B cell (primary cell): ENCODE data around the gene SAMD4A. TPM values are rescaled to one million over a fixed set of nuclear protein-coding genes. Genes with fewer than 3 reads are reported as not detected.

Experiments
- ATAC-seq: fragments of 200-7000 bp; cut with Tn5 transposase; one replicate; pipeline ENCODE4 v1.10.0; 2021; ENCODE audit warnings: low read depth, mild to moderate bottlenecking, moderate number of reproducible peaks, moderate library complexity
- CTCF ChIA-PET: fragments of 350-600 bp; sonication (Branson Sonifier 250); formaldehyde crosslinking; loops from one replicate; lab custom pipeline; 2021; ENCODE audit warnings: antibody characterized with exemption, inconsistent platforms; lab: Charles Lee
- POLR2A ChIA-PET: fragments of 350-600 bp; sonication (Branson Sonifier 250); formaldehyde crosslinking; loops from one replicate; lab custom pipeline; 2021; ENCODE audit warnings: antibody characterized with exemption; lab: Charles Lee
- DNase-seq: peaks from one replicate; pipeline ENCODE4 v3.0.0; 2013
- H2AFZ ChIP-seq: 2 replicates; pipeline ENCODE4 v1.6.1; 2012; ENCODE audit warnings: mild to moderate bottlenecking, low read depth, low read length; ENCODE audit not compliant: insufficient read depth, poor library complexity, severe bottlenecking
- H3K27ac ChIP-seq, 2 donors: 1 replicate in 1 of 2; 2 replicates in 1 of 2; pipeline ENCODE4 v1.5.1; 2012 to 2013; ENCODE audit warnings: low read length in 2 of 2, mild to moderate bottlenecking in 2 of 2, moderate library complexity in 1 of 2
- H3K27me3 ChIP-seq, 4 experiments: fragments of 200-600 bp in 1 of 4; sonication (generic) in 1 of 4; replicated peaks in 1 of 4; 1 replicate in 2 of 4; 2 replicates in 2 of 4; pipeline versions ENCODE4 v1.6.1 to v1.7.0; 2013 to 2016; ENCODE audit warnings: low read length in 3 of 4, mild to moderate bottlenecking in 2 of 4, mixed read lengths in 1 of 4, moderate library complexity in 1 of 4; ENCODE audit not compliant: insufficient read depth in 4 of 4, control insufficient read depth in 3 of 4; ENCODE audit errors: control extremely low read depth in 1 of 4
- H3K36me3 ChIP-seq, 2 experiments: replicated peaks in 1 of 2; 1 replicate in 1 of 2; 2 replicates in 1 of 2; pipeline versions ENCODE4 v1.6.1 to v1.7.1; 2013; ENCODE audit warnings: low read length in 1 of 2; ENCODE audit not compliant: insufficient read depth in 2 of 2, control insufficient read depth in 1 of 2; ENCODE audit errors: control extremely low read depth in 1 of 2, extremely low read depth in 1 of 2
- H3K4me1 ChIP-seq, 2 donors: fragments of 200-600 bp in 1 of 2; sonication (generic) in 1 of 2; 1 replicate in 1 of 2; 2 replicates in 1 of 2; pipeline versions ENCODE4 v1.5.1 to v1.6.1; 2013 to 2017; ENCODE audit warnings: low read length in 2 of 2; ENCODE audit not compliant: control insufficient read depth in 2 of 2, insufficient read depth in 2 of 2
- H3K4me2 ChIP-seq: replicated peaks from 2 replicates; pipeline ENCODE3; 2012; ENCODE audit warnings: mild to moderate bottlenecking, low read depth, low read length; ENCODE audit not compliant: poor library complexity, severe bottlenecking
- H3K4me3 ChIP-seq, 5 experiments: fragments of 200-600 bp in 1 of 5; sonication (generic) in 1 of 5; 1 replicate in 3 of 5; 2 replicates in 2 of 5; pipeline versions ENCODE4 v1.5.1 to v1.7.0; 2011 to 2016; ENCODE audit warnings: low read length in 4 of 5, mild to moderate bottlenecking in 4 of 5, low read depth in 2 of 5, control low read depth in 1 of 5, moderate library complexity in 1 of 5; ENCODE audit not compliant: insufficient read depth in 1 of 5; ENCODE audit errors: control extremely low read depth in 1 of 5, extremely low read depth in 1 of 5
- H3K79me2 ChIP-seq: fragments of 200-600 bp; sonication (generic); one replicate; pipeline ENCODE4 v1.6.0; 2016; ENCODE audit warnings: low read length; ENCODE audit not compliant: control insufficient read depth, insufficient read depth
- H3K9ac ChIP-seq: fragments of 200-600 bp; sonication (generic); 2 replicates; pipeline ENCODE4 v1.6.1; 2017; ENCODE audit warnings: mild to moderate bottlenecking, low read length, moderate library complexity
- H3K9me3 ChIP-seq, 3 donors: one replicate each; pipeline versions ENCODE4 v1.6.1 to v1.7.1; 2013; ENCODE audit warnings: low read length in 2 of 3; ENCODE audit not compliant: control insufficient read depth in 2 of 3, insufficient read depth in 1 of 3; ENCODE audit errors: control extremely low read depth in 1 of 3
- H4K20me1 ChIP-seq: 2 replicates; pipeline ENCODE4 v1.6.0; 2012; ENCODE audit warnings: mild to moderate bottlenecking, low read length; ENCODE audit not compliant: insufficient read depth, control insufficient read depth, poor library complexity, severe bottlenecking
- H3K27ac Mint-ChIP-seq: one replicate; pipeline ENCODE4 v1.8.0; 2021; ENCODE audit warnings: mixed read lengths
- H3K27me3 Mint-ChIP-seq: one replicate; pipeline ENCODE4 v1.8.0; 2021; ENCODE audit warnings: mixed read lengths
- H3K4me1 Mint-ChIP-seq: one replicate; pipeline ENCODE4 v1.8.0; 2021; ENCODE audit warnings: mixed read lengths
- H3K4me3 Mint-ChIP-seq: one replicate; pipeline ENCODE4 v1.8.0; 2021; ENCODE audit warnings: mixed read lengths
- H3K9me3 Mint-ChIP-seq: one replicate; pipeline ENCODE4 v1.8.0; 2022; ENCODE audit warnings: mixed read lengths; ENCODE audit not compliant: insufficient read depth
- EZH2 ChIP-seq: IDR thresholded peaks from 2 replicates; pipeline ENCODE4 v1.6.1; 2012; ENCODE audit warnings: borderline replicate concordance, low read depth, mild to moderate bottlenecking, moderate library complexity, low read length; ENCODE audit not compliant: insufficient read depth, poor library complexity, severe bottlenecking
- WGBS: methylation state at CpG from one replicate; pipeline ENCODE4 v1.1.5; 2013; ENCODE audit warnings: missing lambda C conversion rate; ENCODE audit not compliant: insufficient coverage; 5-methylcytosine and 5-hydroxymethylcytosine counted together
- intact Hi-C: fragments of 100-400 bp; cut with micrococcal nuclease; formaldehyde crosslinking; loops from one replicate; pipeline ENCODE4 v1.10.0; 2022
- polyA plus RNA-seq: library from polyadenylated mRNA; depleted of rRNA; stranded (reverse); fragments of >200 nt; gene quantifications from 2 replicates; pipeline ENCODE4 v1.2.3, GENCODE V29; 2012
- total RNA-seq, 2 donors: library from RNA; stranded (reverse); fragments of 120-200 nt in 1 of 2; gene quantifications; 1 replicate in 1 of 2; 2 replicates in 1 of 2; pipeline versions ENCODE4 v1.2.3 to v1.2.4, GENCODE V29; 2013 to 2022
- TF ChIP-seq, protein P1 (sequence below): fragments of 200-600 bp; IDR thresholded peaks from one replicate; pipeline ENCODE4 v1.8.0; 2022; ENCODE audit warnings: antibody characterized with exemption, mild to moderate bottlenecking

Gene SAMD4A
- total and polyA plus RNA-seq, 2 donors (not counting 1 experiment from before 2014, with no cell fraction given): 5.7 to 13.7 TPM

GRCh38 chr14:54754623-54755386 lies 187.9 kb downstream of the SAMD4A start:
- Histone ChIP-seq H3K4me1 (no peaks in the 10 kb centered on the region), H3K27me3 (no peaks in the 10 kb centered on the region), H3K4me3 (no peak overlapping the region), H2AFZ (no peak overlapping the region), H3K36me3 (peaks cover 0 to 12% of the 10 kb centered on the region in 2 experiments), H3K9me3 (no peaks in the 10 kb centered on the region), H4K20me1 (no peaks in the 10 kb centered on the region), H3K27ac (no peak overlapping the region), H3K4me2 (no peak overlapping the region), H3K79me2 (no peaks in the 10 kb centered on the region), H3K9ac (no peak overlapping the region)
- ChIA-PET POLR2A (no interaction called here), CTCF (interaction anchor here (2.0 kb wide), 1 partner anchor 19 kb away, joined by 6 read pairs; no protein-coding TSS in a partner anchor)
- Mint-ChIP-seq H3K9me3 (no peaks in the 10 kb centered on the region), H3K4me3 (no peak overlapping the region), H3K4me1 (no peaks in the 10 kb centered on the region), H3K27me3 (no peaks in the 10 kb centered on the region), H3K27ac (no peak overlapping the region)
- no peak for DNase-seq
- 91% methylated on average over 11 of the region's 11 CpGs for WGBS
- intact Hi-C loops: no loop called here
- ATAC-seq: no peak
- TF ChIP-seq, protein P1, sequence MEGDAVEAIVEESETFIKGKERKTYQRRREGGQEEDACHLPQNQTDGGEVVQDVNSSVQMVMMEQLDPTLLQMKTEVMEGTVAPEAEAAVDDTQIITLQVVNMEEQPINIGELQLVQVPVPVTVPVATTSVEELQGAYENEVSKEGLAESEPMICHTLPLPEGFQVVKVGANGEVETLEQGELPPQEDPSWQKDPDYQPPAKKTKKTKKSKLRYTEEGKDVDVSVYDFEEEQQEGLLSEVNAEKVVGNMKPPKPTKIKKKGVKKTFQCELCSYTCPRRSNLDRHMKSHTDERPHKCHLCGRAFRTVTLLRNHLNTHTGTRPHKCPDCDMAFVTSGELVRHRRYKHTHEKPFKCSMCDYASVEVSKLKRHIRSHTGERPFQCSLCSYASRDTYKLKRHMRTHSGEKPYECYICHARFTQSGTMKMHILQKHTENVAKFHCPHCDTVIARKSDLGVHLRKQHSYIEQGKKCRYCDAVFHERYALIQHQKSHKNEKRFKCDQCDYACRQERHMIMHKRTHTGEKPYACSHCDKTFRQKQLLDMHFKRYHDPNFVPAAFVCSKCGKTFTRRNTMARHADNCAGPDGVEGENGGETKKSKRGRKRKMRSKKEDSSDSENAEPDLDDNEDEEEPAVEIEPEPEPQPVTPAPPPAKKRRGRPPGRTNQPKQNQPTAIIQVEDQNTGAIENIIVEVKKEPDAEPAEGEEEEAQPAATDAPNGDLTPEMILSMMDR: no peak
- no peak for TF ChIP-seq EZH2

DNA sequence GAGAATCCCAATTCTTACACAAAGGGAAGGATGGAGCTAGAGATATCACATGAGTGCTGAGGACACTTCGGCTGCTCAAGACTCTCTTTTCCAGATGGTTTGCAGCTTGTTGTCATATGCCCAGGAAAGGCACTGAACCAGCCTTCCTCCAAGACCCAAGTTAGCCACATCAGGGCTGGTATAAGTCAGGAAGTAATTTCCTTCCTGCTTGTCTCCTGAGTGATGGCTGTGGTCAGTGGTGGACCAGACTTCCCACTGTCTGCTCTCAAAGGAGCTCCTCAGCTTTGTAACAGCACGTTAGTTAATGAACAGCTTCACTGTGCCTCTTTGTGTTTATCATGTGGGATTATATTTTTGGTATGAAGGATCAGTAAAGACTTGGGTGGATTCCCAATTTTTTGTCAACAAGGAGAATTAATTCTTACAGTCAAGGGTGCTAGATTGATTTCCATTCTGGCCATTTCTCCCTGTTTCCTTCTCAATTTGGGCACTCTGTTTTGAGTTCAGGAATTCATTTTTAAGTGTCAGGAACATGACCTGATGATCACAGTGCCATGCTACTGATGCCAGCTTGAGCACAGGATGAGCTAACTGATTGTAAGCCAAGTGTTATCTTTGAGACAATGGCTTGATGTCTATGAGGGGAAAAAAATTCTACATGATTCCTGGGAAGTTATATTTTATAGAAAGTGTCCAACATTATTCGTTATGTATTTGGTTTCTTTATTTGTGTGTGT lies 189.9 kb downstream of the SAMD4A start:
- Mint-ChIP-seq H3K4me3 (no peak overlapping the region), H3K4me1 (no peaks in the 10 kb centered on the region), H3K27ac (no peak overlapping the region), H3K9me3 (no peaks in the 10 kb centered on the region), H3K27me3 (no peaks in the 10 kb centered on the region)
- ChIA-PET POLR2A (no interaction called here), CTCF (interaction anchor here (2.1 kb wide), 1 partner anchor 17 kb away, joined by 12 read pairs; no protein-coding TSS in a partner anchor)
- no peaks in the 10 kb centered on the region for H3K4me1 ChIP-seq
- intact Hi-C loops: no loop called here
- TF ChIP-seq, protein P1: no peak
- TF ChIP-seq EZH2: no peak
- H3K36me3 ChIP-seq: peaks cover 0 to 12% of the 10 kb centered on the region in 2 experiments
- no peak overlapping the region for H2AFZ ChIP-seq
- DNase-seq (no peak), ATAC-seq (no peak)
- H3K27me3 ChIP-seq: no peaks in the 10 kb centered on the region
- no peaks in the 10 kb centered on the region for H4K20me1 ChIP-seq
- H3K9ac ChIP-seq: no peak overlapping the region
- no peaks in the 10 kb centered on the region for H3K79me2 ChIP-seq
- 19% methylated on average over 3 of the region's 3 CpGs for WGBS
- no peak overlapping the region for H3K27ac ChIP-seq
- no peak overlapping the region for H3K4me2 ChIP-seq
- no peak overlapping the region for H3K4me3 ChIP-seq
- H3K9me3 ChIP-seq: no peaks in the 10 kb centered on the region
